Limb (tissue), 2 donors: ENCODE measurements around the gene F2RL3.

Source experiments
- DNase-seq, 2 donors: peaks; one replicate each; pipeline ENCODE4 v3.0.0-alpha.2; 2016; ENCODE audit errors: extremely low spot score in 2 of 2

The F2RL3 gene

DNA sequence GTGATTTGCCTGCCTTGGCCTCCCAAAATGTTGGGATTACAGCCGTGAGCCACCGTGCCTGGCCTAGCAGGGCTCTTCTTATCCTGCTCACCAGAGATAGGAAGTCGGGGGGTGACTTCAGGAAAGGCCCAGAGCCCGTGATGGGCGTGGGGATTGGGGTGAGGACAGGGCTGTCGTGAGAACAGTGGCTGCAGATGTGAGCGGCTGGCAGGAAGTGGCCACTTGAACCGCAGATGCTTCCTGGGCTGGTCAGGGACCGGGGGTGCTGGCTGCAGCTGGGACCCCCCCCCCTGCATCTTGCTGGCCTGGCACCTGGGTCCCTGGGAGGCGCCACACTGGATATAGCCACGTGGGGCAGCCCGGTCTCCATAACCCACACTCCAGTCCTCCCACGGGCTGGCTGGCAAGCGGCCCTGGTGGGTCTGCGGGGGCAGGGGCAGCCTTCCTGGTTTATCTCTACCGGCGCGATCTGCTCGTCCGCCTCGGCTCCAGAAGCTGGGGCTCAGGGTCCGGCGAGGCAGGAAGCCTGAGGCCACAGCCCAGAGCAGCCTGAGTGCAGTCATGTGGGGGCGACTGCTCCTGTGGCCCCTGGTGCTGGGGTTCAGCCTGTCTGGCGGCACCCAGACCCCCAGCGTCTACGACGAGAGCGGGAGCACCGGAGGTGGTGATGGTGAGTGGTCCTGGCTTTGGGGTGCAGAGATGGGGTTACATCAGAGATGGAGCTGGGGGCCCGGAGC is at the start of gene F2RL3:
TSS of gene F2RL3 (plus strand) at position 371 of the 737 bp plus-strand sequence. CDS start at position 562, 191 bp downstream.
- DNase-seq = no peak

DNA sequence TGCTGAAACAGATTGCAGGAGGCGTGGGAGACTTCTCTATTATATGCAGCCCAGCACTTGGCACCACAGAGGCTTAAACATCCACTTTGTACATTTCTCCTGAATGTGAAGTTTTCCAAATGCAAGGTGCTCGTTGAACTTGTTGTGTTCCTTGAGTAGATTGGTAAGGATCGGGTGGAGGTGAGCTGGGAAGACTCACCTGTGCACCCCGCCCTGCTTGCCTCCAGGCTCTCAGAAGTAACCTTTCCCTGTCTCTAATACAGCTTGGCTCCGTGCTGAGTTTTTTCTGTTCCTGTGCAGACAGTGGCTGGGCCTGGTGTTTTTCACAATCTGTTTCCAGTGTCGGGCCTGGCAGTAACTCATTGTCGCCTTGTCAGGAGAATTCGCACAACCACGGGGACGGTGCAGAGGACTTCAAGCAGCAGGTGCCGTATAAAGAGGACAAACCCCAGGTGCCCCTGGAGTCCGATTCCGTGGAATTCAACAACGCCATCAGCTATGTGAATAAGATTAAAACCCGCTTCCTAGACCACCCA is 47.3 kb upstream of the F2RL3 start:
- DNase-seq = no peak

DNA sequence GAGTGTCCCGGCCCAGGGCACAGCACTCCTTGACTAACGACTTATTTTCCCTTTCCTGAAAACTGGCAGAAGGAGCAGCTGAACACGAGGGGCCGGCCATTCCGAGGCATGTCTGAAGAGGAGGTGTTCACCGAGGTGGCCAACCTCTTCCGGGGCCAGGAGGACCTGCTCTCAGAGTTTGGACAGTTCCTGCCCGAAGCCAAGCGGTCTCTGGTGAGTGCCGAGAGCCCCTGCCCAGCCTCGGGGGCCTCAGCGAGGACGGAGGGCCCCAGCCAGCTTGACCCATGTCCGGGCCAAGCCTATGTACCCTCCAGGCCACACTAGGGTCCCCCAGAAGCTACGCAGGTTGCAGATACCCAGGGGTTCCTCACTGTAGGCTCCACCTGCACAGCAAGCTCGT is 41.9 kb upstream of the F2RL3 start:
- DNase-seq = no peak

DNA sequence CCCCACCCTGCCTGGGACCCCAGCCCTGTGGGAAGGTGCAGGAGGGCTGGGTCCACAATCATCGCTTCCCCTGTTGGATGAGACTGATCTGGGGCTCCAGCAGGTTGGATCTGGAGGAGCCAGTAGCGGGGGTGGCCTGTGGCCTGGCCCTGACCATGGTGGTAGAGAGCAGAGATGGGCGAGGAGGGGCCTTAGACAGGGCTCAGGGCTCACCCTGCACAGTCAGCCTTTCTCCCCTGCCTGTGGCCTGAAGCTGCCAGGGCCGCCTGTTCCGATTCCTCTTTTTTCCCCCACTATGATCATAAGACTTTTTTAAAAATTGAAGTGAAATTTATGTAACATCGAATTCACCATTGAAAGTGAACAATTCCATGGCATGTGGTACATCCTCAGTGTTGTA is 41.4 kb upstream of the F2RL3 start:
- no peak for DNase-seq

DNA sequence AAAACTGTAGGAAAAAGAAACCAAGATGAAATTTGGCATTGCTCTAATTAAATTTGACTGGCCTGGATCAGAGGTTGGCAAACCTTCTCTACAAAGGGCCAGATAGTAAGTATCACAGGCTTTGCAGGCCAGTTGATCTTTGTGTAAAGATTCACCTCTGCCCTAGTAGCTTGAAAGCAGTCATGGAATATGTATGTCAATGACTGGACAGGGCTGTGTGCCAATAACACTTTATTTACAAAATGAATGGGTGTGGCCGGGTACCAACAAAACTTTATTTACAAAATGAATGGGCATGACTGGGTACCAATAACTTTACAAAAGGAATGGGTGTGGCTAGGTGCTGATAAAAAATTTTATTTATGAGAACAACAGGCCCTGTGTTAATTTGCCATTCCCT is 39.6 kb upstream of the F2RL3 start:
- no peak for DNase-seq

DNA sequence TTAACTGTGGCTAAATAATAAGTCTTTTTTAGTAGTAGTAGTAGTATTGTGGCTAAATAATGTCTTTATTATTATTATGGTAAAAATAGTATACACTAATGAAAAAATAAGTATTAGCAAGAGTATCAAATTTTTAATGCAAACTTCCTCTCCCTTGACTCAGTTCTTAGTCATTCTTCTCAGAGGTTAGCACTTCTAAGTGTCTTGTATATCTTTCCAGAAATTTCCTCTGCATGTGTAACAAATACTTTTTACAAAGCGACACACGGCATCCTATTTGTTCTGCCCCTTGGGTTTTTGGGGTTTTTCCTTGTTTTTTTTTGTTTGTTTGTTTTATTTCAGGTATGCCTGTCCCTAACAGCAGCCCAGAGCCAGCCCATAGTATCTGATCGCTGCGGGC is 38.7 kb upstream of the F2RL3 start:
- no peak for DNase-seq

DNA sequence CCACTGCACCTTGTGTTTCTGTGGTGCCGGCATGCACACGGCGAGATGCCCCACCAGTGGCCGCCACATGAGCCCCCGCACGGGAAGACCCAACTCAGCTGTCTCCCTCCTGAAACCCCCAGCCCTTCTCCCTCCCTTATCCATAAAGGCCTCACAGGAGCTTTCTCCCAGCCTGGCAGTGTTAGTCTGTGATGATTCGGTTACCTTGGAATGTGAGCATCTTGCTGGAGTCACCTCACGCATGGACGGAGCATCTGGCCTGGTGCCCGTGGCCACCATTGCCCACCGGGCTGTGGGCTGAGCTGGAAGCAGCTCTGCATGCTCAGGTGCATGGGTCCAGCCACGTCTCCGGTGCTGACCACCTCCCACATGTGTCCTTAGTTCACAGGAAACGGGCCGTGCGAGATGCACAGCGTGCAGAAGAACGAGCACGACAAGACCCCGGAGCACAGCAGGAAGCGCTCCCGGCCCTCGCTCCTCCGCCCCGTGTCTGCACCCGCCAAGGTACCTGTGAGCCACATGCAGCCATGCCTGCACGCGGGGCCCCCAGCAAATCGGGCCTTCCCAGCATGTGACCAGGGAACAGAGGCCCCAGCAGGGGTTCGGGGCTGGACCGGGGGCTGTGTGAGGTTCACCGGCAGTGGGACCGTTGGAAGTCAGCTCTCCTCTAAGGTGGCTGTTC is 37.6 kb upstream of the F2RL3 start:
- no peak for DNase-seq

DNA sequence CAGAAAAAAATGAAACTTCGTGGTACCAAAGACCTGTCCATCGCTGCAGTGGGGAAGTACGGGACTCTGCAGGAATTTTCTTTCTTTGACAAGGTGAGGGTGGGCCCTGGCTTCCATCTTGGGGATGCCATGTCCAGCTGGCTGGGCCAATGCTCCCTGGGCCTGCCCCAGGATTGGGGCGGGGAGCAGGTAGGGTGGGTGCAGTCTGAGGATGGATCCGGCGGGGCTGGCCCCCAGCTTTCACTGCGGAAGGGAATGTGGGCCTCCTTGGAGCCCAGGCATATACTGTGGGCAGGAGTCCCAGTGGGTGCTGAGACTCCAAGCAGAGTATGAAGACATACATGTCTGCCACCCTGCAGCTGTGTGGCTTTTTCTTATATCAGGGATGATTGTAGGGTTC is 35.7 kb upstream of the F2RL3 start:
- no peak for DNase-seq

DNA sequence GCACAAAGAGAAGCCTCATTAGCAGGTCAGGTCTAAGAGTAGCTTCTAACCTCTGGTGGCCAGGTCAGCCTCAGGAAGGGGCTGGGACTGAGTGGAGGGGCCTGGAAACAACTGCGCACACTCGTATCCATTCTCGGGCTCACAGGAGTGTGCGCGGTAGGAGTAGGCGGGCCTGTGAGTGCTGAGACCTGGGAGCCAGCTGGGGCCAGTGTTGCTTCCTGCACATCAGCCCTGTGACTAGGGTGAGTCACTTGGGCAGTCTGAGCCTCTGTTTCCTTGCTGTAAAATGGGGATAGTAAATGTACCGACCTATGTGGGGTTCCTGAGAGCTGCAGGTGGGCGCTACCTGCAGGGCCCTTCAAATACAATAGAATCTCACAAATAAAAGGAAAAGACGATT is 32.7 kb upstream of the F2RL3 start:
- no peak for DNase-seq

DNA sequence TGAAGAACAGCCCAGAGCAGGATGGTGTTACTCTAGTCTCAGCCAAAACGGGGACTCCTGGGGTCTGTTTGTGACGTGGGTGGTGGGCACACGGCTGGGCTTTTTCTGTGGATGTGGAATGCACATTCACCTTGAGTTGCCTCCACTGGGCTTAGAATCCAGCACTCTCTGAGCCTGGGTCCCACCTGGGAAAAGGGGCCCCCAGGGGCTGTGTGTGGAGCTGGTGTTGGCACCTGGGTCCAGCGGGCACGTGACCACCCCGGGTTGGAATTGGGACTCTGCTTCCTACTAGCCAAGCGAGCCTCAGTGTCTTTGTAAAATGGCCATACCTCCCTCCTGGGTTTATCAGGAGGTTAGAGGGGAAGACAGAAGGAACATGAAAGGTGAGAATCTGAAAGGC is 29.2 kb upstream of the F2RL3 start:
- DNase-seq = no peak

DNA sequence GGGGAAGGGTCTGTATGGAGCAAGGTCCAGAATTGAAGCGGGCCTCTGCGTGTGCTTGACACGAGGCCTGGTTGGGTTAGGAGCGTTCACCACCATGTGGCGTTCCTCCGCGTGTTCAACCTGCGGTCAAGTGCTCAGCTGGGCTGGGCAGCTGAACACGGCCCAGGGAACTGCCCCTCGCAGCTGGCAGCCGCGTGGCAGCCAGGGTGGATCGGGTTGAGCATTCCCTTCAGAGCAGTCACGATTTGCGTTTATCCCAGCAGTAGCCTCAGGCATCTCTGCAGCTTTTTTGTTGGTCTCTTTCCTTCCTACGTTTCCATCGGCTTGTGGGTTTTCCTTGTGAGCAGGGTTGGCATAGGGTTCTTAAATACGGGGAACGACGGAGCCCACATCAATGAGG is 28.7 kb upstream of the F2RL3 start:
- DNase-seq = no peak

DNA sequence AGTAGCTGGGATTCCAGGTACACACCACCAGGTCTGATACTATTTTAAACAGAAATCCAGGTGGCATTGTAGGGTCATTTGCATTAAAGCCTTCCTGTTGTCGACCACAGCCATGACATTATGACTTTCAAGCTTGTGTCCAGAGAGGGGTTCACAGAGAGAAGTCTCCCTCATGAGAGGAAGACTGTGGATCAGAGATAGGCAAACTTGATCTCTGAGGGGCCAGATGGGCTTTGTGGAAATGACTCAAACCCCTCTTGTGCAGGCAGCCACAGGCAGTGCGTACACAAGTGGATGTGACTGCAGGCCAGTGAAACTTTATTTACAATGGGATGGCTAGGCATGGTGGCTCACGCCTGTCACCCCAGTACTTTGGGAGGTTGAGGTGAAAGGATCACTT is 27.8 kb upstream of the F2RL3 start:
- no peak for DNase-seq

DNA sequence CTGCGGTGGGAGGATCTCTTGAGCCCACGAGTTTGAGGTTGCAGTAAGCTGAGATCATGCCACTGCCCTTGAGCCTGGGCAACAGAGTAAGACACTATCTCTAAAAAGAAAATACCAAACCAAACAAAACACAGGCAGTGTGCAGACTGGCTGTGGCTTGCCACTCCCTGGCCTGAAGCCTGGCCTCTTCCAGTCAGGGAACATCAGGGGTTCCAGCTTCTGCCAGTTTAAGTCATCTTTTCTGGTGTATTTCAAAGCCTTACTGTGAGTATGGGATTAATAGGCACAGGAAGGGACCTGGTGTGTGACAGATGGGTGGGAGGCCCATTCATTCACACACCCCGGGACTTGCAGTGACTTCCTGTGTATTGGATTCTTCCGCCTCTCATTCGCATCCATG is 27.0 kb upstream of the F2RL3 start:
- DNase-seq = no peak

DNA sequence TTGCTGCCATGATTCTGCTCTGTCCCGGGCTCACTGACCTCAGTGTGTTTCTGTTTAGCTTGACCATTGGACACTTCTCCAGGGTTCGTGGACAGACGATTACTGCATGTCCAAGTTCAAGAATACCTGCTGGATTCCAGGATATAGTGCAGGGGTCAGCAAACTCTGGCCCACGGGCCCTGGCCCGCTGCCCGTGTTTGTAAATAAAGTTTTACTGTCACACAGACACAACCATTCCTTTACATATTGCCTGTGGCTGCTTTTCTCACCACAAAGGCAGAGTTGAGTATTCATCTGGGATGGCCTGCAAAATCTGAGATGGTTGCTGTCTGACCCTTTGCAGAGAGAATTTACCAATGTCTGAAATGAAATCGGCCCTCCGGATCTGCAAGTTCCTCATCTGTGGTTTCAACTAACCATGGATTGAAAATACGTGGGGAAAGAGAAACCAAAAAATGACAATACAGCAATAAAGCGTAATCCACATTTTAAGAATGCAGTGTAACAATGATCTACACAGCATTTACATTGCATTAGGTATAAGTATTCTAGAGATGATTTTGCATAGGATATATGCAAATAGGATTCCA is 25.9 kb upstream of the F2RL3 start:
- DNase-seq = no peak

DNA sequence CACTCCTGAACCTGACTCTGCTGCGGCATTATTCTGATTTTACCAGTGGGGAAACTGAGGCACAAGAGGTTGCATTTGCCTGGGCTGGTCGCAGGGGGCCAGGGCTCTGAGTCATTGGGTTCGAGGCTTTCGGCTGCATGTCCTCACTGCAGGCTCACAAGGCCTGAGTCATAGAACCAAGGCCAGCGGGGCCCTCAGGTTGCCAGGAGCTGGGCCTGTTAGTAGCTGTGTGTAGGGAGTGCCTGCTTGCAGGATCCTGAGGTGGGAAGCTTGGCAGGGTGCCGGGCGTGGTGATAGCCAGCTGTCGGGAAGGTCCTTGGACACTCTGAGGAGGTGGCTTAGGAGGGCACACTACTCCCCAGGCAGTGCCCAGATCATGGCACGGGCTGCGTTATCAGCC is 21.6 kb upstream of the F2RL3 start:
- no peak for DNase-seq

DNA sequence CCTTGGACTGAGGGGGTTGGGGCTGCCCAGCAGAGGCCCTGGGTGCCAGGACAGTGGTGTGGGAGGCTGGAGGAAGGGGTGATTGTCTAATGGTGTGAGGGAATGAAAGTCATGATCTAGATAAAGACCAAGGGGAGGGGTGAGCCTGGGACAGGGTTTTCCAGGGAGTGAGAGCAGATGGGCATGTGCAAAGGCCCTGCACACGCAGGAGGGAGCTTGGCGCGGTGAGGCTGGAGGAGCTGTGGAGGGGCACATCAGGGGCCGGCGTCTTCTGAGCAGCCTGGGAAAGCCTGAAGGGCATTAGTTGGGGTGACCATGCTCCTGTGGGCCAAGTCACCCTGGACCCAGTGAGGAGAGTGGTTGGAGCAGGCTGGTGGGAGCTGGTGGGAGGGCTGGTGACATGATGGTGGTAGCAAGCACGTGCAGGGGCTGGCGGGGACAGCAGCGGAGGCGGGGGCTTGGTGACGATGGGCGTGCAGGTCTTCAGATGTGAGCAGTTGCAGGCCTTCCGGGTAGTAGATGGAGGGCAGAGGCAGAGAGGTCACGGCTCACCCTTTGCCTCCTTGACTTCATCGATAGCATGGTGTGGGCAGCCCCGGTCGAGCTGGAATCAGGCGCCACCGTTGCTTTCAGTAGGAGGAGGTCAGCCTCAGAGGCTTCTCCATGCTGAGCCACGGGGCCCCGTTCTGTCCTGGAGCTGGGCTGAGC is 20.2 kb upstream of the F2RL3 start:
- no peak for DNase-seq

DNA sequence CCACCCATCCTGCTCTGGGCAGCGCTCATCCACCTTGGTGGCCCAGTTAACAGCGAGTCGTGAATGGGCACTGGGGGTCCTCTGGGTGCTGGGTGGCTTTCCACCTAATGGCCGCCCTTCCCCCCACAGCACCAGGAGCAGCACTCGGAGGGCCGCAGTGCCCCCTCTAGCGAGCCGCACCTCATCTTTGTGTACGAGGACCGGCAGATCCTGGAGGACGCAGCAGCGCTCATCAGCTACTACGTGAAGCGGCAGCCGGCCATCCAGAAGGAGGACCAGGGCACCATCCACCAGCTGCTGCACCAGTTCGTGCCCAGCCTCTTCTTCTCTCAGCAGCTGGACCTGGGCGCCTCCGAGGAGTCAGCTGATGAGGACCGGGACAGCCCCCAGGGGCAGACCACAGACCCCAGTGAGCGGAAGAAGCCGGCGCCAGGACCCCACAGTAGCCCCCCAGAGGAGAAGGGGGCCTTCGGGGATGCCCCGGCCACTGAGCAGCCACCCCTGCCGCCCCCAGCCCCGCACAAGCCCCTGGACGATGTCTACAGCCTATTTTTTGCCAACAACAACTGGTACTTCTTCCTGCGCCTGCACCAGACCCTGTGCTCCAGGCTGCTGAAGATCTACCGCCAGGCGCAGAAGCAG is 19.3 kb upstream of the F2RL3 start:
- DNase-seq = no peak

DNA sequence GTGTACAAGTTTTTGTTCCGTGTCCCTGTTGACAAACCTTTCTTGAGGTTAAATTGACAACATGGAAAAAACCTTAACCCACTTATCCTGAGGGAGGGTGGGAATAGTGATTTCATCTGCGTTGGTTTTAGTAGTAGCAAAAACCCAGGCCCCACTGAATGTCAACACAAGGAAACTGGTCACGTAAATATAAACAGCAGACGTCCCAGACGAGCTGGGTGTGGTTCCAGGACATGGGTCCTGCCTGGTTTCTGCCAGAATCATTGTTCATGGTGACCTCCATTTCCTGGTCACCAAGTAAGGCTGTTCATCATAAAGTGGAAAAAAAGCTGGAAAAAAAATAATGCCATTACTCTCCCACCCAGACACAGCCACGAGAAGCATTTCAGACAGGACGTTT is 16.9 kb upstream of the F2RL3 start:
- DNase-seq = no peak

DNA sequence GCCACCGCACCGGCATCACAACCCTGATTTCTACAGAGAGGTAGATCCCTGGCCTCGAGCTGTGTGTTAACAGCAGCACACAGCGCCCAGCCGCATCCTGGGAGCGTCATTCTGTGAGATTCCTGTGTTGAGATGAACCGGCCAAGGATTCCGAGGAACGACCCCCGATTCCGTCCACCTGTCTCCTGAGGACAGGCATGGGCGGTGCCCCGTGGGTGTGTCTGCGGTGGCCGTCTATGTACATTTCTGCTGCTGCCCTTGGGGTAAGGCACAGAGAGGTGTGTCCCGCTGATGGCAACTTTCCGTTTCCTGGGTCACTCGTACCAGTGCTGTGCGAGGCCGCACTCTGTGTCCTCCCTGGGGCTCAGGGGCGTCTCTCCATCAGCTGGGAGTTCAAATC is 16.1 kb upstream of the F2RL3 start:
- DNase-seq = no peak

DNA sequence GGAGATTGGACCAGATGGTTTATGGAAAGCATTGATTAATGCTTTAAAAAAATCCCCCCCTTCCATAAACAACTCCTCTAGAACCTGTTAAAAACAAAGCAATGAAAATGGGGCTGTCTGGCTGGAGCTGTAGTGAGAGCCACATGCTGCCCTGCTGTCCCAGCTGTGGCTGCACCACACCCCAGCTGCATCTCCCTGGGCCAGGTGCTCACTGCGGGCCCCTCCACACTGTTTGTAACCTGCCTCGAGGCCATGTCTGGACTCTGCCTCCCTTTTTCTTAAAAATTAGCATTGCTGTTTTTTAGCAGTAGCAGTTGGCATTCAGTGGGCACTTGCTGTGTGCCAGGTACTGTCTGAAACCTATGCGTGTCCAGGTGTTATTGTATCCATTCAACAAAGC is 15.2 kb upstream of the F2RL3 start:
- DNase-seq = no peak

DNA sequence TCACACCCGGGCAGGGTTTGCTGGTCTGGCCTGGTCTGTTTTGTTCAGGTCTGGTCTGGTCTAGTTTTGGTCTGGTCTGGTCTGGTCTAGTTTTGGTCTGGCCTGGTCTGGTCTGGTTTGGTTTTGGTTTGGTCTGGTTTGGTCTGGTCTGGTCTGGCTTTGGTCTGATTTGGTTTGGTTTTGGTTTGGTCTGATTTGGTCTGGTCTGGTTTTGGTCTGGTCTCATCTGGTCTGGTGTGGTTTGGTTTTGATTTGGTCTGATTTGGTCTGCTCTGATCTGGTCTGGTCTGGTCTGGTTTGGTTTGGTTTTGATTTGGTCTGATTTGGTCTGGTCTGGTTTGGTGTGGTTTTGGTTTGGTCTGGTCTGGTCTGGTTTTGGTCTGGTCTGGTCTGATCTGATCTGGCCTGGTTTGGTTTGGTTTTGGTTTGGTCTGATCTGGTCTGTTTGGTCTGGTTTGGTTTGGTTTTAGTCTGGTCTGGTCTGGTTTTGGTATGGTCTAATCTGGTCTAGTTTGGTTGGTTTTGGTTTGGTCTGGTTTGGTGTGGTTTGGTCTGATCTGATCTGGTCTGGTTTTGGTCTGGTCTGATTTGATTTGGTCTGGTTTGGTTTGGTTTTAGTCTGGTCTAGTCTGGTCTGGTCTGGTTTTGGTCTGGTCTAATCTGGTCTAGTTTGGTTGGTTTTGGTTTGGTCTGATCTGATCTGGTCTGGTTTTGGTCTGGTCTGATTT is 14.4 kb upstream of the F2RL3 start:
- no peak for DNase-seq
